Endodermal cell (in vitro differentiated cells): ENCODE data around the gene DCDC2. TPM values are rescaled to one million over a fixed set of nuclear protein-coding genes. Genes with fewer than 3 reads are reported as not detected.

Source experiments
- DNase-seq: peaks from one replicate; pipeline ENCODE4 v3.0.0-alpha.2; 2017
- H3K27ac ChIP-seq: 2 replicates; pipeline ENCODE4 v1.5.1; 2013; ENCODE audit warnings: mild to moderate bottlenecking, low read depth, low read length, moderate library complexity
- H3K27me3 ChIP-seq: 2 replicates; pipeline ENCODE4 v1.6.1; 2013; ENCODE audit warnings: mild to moderate bottlenecking, low read length, moderate library complexity; ENCODE audit not compliant: insufficient read depth, control insufficient read depth, poor library complexity, severe bottlenecking
- H3K36me3 ChIP-seq: 2 replicates; pipeline ENCODE4 v1.7.0; 2013; ENCODE audit warnings: mild to moderate bottlenecking, low read length, moderate library complexity; ENCODE audit not compliant: control insufficient read depth, insufficient read depth
- H3K4me1 ChIP-seq: one replicate; pipeline ENCODE4 v1.7.0; 2013; ENCODE audit warnings: low read length; ENCODE audit not compliant: control insufficient read depth, insufficient read depth
- H3K4me3 ChIP-seq: 2 replicates; pipeline ENCODE4 v1.5.1; 2013; ENCODE audit warnings: mild to moderate bottlenecking, low read length, moderate library complexity
- H3K9ac ChIP-seq: 2 replicates; pipeline ENCODE4 v1.6.1; 2013; ENCODE audit warnings: mild to moderate bottlenecking, low read length, moderate library complexity; ENCODE audit not compliant: poor library complexity, severe bottlenecking; ENCODE audit errors: extremely low read depth
- H3K9me3 ChIP-seq: 2 replicates; pipeline ENCODE4 v1.6.1; 2013; ENCODE audit warnings: mild to moderate bottlenecking, low read length, moderate library complexity; ENCODE audit not compliant: control insufficient read depth
- H3K27ac Mint-ChIP-seq: 2 replicates; pipeline ENCODE4 v1.8.0; 2020; ENCODE audit warnings: mixed read lengths
- H3K27me3 Mint-ChIP-seq: 2 replicates; pipeline ENCODE4 v1.8.0; 2021; ENCODE audit warnings: mild to moderate bottlenecking, mixed read lengths; ENCODE audit not compliant: insufficient read depth
- H3K36me3 Mint-ChIP-seq: 2 replicates; pipeline ENCODE4 v1.8.0; 2020; ENCODE audit warnings: low read depth, mixed read lengths
- H3K4me1 Mint-ChIP-seq: 2 replicates; pipeline ENCODE4 v1.8.0; 2020; ENCODE audit warnings: mixed read lengths
- H3K4me3 Mint-ChIP-seq: 2 replicates; pipeline ENCODE4 v1.8.0; 2020; ENCODE audit warnings: mild to moderate bottlenecking, moderate library complexity, mixed read lengths
- H3K9me3 Mint-ChIP-seq: 2 replicates; pipeline ENCODE4 v1.8.0; 2020; ENCODE audit warnings: mild to moderate bottlenecking, mixed read lengths
- WGBS, 2 experiments: methylation state at CpG; one replicate each; pipeline versions ENCODE4 v1.1.5 to v1.1.7; 2013; ENCODE audit warnings: missing lambda C conversion rate in 2 of 2, mixed read lengths in 1 of 2; ENCODE audit not compliant: insufficient coverage in 1 of 2, insufficient read length in 1 of 2; 5-methylcytosine and 5-hydroxymethylcytosine counted together
- total RNA-seq, 2 donors: library from RNA; stranded (reverse); fragmentation: NEBNext Ultra II Directional in 1 of 2; extraction: Animal tissue kit (Norgen Biotek cat#: 25700) in 1 of 2; gene quantifications; 2 replicates in 1 of 2; 3 replicates in 1 of 2; pipeline ENCODE4 v1.2.1, GENCODE V29; 2021
- TF ChIP-seq, protein P1 (sequence below): fragments of 200-600 bp; sonication (generic); conservative IDR thresholded peaks from 2 replicates; pipeline ENCODE4 v1.5.0; 2021; ENCODE audit warnings: antibody characterized with exemption, mild to moderate bottlenecking

Gene DCDC2
- total RNA-seq, 2 donors from 2014 or later = 0.49 to 1.4 TPM

DNA sequence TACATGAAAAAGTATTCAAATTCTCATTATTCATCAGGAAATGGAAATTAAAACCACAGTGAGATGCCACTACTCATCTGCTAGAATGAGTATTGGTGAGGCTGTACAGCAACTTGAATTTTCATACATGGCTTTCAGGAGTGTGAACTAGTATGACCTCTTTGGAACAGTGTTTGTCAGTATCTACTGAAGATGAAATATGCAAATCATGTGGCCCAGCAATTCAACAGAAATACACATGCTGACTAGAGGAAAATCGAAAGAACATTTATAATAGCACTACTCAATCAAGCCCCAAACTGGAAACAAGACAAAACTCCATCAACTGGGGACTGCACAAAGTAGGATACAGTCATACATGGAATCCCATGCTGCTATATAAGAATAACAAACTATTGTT lies 102.2 kb downstream of the DCDC2 start:
- no peak overlapping the region for H3K27ac ChIP-seq
- no peak overlapping the region for H3K9ac ChIP-seq
- no peak for DNase-seq
- 87% methylated on average over 1 of the region's 1 CpG; no CpG with 5 or more reads in 1 of the 2 experiments for WGBS, 2 experiments
- TF ChIP-seq, protein P1, sequence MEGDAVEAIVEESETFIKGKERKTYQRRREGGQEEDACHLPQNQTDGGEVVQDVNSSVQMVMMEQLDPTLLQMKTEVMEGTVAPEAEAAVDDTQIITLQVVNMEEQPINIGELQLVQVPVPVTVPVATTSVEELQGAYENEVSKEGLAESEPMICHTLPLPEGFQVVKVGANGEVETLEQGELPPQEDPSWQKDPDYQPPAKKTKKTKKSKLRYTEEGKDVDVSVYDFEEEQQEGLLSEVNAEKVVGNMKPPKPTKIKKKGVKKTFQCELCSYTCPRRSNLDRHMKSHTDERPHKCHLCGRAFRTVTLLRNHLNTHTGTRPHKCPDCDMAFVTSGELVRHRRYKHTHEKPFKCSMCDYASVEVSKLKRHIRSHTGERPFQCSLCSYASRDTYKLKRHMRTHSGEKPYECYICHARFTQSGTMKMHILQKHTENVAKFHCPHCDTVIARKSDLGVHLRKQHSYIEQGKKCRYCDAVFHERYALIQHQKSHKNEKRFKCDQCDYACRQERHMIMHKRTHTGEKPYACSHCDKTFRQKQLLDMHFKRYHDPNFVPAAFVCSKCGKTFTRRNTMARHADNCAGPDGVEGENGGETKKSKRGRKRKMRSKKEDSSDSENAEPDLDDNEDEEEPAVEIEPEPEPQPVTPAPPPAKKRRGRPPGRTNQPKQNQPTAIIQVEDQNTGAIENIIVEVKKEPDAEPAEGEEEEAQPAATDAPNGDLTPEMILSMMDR = no peak
- H3K9me3 ChIP-seq = peaks cover 28% of the 10 kb centered on the region
- no peak overlapping the region for H3K4me3 ChIP-seq
- no peaks in the 10 kb centered on the region for H3K36me3 Mint-ChIP-seq
- H3K27me3 Mint-ChIP-seq = no peaks in the 10 kb centered on the region
- no peaks in the 10 kb centered on the region for H3K36me3 ChIP-seq
- no peak overlapping the region for H3K27ac Mint-ChIP-seq
- no peaks in the 10 kb centered on the region for H3K27me3 ChIP-seq
- peaks cover 12% of the 10 kb centered on the region for H3K4me1 Mint-ChIP-seq
- peaks cover 4% of the 10 kb centered on the region for H3K9me3 Mint-ChIP-seq
- H3K4me3 Mint-ChIP-seq = no peak overlapping the region
- H3K4me1 ChIP-seq = no peaks in the 10 kb centered on the region

DNA sequence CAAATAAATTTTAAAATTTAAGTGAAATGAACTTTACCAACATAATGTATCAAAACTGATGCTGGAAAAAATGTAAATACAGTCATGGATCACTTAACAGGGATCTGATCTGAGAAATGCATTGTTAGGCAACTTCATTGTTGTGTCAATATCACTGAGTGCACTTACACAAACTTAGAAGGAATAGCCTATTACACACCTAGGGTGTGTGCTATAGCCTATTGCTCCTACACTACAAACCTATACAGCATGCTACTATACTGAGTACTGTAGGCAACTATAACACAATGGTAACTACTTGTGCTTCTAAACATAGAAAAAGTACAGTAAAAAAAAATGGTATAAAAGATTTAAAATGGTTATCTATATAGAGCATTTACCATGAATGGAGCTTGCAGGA lies 104.5 kb downstream of the DCDC2 start:
- Histone ChIP-seq H3K4me3 (peak overlapping the region; percentile 28), H3K27me3 (no peaks in the 10 kb centered on the region), H3K4me1 (no peaks in the 10 kb centered on the region), H3K27ac (no peak overlapping the region), H3K9me3 (peaks cover 28% of the 10 kb centered on the region), H3K36me3 (no peaks in the 10 kb centered on the region), H3K9ac (no peak overlapping the region)
- no peak overlapping the region for H3K4me3 Mint-ChIP-seq
- DNase-seq = no peak
- TF ChIP-seq, protein P1 = no peak
- H3K27ac Mint-ChIP-seq = no peak overlapping the region
- H3K27me3 Mint-ChIP-seq = no peaks in the 10 kb centered on the region
- H3K36me3 Mint-ChIP-seq = no peaks in the 10 kb centered on the region
- H3K9me3 Mint-ChIP-seq = peaks cover 4% of the 10 kb centered on the region
- peaks cover 12% of the 10 kb centered on the region for H3K4me1 Mint-ChIP-seq

DNA sequence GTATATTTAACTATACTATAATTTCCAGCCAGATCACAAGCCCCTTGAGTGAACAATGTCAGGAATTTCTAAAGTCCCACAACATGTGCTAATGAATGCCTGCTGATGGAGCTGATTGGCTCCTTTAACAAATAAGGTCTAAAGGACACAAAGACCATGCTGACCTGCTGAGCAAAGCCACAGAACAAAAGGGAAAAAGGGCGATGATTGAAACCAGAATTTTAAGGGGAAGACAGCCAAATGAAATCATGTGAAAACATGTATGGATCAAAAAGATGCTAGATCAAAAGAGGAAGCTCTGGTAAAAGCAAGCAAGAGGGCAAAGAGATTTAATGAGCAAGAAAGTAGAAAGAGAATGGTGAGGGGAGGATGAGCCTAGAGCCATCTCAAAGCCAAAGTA lies 105.6 kb downstream of the DCDC2 start:
- DNase-seq = no peak
- Mint-ChIP-seq H3K36me3 (no peaks in the 10 kb centered on the region), H3K27ac (peak overlapping the region; percentile 29), H3K27me3 (no peaks in the 10 kb centered on the region), H3K9me3 (peaks cover 4% of the 10 kb centered on the region), H3K4me1 (peaks cover 12% of the 10 kb centered on the region), H3K4me3 (no peak overlapping the region)
- TF ChIP-seq, protein P1 = no peak
- 67% methylated on average over 1 of the region's 1 CpG; no CpG with 5 or more reads in 1 of the 2 experiments for WGBS, 2 experiments
- Histone ChIP-seq H3K27me3 (no peaks in the 10 kb centered on the region), H3K4me1 (no peaks in the 10 kb centered on the region), H3K36me3 (no peaks in the 10 kb centered on the region), H3K27ac (peak overlapping the region; percentile 85), H3K9ac (no peak overlapping the region), H3K9me3 (peaks cover 28% of the 10 kb centered on the region), H3K4me3 (no peak overlapping the region)
